Left ventricle myocardium inferior (tissue), 1 donor: ENCODE results near the gene PDE8A. TPM values are rescaled to one million over a fixed set of nuclear protein-coding genes. Genes with fewer than 3 reads are reported as not detected.

Experiments used
- DNase-seq: peaks from one replicate; pipeline ENCODE4 v3.0.0-alpha.2; 2020
- H3K27ac ChIP-seq: fragments of 200-600 bp; replicated peaks from 2 replicates; pipeline ENCODE4 v1.8.0; 2021
- H3K27me3 ChIP-seq: fragments of 200-600 bp; 2 replicates; pipeline ENCODE4 v1.8.0; 2021; ENCODE audit warnings: low read depth
- H3K36me3 ChIP-seq: fragments of 200-600 bp; 2 replicates; pipeline ENCODE4 v1.8.0; 2021
- H3K4me1 ChIP-seq: fragments of 200-600 bp; 2 replicates; pipeline ENCODE4 v1.8.0; 2021
- H3K4me3 ChIP-seq: fragments of 200-600 bp; 2 replicates; pipeline ENCODE4 v1.8.0; 2021; ENCODE audit warnings: mild to moderate bottlenecking, moderate library complexity
- H3K9me3 ChIP-seq: fragments of 200-600 bp; replicated peaks from 2 replicates; pipeline ENCODE4 v1.8.0; 2021
- intact Hi-C: fragments of 100-400 bp; cut with micrococcal nuclease; formaldehyde crosslinking; loops from one replicate; pipeline ENCODE4 v1.11.0; 2022
- total RNA-seq: library from RNA; stranded (reverse); fragmentation: NEBNext Ultra II Directional; extraction: Animal tissue kit (Norgen Biotek cat#: 25700); gene quantifications from one replicate; pipeline ENCODE4 v1.2.1, GENCODE V29; 2021
- TF ChIP-seq, protein P1 (sequence below): fragments of 200-600 bp; IDR thresholded peaks from 2 replicates; pipeline ENCODE4 v1.8.0; 2021; ENCODE audit warnings: antibody characterized with exemption, mild to moderate bottlenecking, borderline replicate concordance
- donor health status: DM: no; HTN: yes; CAD: no; lungs with severe emphysema.

Gene PDE8A
- total RNA-seq, 1 donor from 2014 or later, result 17.8 TPM

DNA sequence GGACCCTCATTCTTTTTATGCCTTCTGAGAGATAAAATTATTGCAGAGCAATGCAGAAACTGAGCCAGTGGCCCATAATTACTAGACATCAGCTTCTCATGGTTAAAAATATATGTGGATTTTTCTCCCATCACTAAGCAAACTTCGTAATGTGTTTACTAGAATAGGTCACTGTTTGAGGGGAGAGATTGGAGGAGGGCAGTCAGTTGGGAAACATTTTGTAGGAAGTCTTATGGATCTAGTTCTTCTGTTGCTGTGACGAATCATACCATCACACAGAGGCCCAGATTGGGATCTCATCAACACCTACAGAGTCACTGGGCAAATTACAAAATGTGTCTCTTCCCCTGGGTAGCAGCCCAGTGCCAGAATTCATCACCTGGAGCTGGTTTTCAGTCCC lies 81.4 kb downstream of the PDE8A start:
- no peak overlapping the region for H3K27ac ChIP-seq
- intact Hi-C loops, result no loop called here
- TF ChIP-seq, protein P1, sequence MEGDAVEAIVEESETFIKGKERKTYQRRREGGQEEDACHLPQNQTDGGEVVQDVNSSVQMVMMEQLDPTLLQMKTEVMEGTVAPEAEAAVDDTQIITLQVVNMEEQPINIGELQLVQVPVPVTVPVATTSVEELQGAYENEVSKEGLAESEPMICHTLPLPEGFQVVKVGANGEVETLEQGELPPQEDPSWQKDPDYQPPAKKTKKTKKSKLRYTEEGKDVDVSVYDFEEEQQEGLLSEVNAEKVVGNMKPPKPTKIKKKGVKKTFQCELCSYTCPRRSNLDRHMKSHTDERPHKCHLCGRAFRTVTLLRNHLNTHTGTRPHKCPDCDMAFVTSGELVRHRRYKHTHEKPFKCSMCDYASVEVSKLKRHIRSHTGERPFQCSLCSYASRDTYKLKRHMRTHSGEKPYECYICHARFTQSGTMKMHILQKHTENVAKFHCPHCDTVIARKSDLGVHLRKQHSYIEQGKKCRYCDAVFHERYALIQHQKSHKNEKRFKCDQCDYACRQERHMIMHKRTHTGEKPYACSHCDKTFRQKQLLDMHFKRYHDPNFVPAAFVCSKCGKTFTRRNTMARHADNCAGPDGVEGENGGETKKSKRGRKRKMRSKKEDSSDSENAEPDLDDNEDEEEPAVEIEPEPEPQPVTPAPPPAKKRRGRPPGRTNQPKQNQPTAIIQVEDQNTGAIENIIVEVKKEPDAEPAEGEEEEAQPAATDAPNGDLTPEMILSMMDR, result no peak
- peaks cover 23% of the 10 kb centered on the region for H3K9me3 ChIP-seq
- H3K4me1 ChIP-seq, result peaks cover 22% of the 10 kb centered on the region
- H3K4me3 ChIP-seq, result no peak overlapping the region
- H3K27me3 ChIP-seq, result no peaks in the 10 kb centered on the region
- no peak for DNase-seq
- peaks cover 12% of the 10 kb centered on the region for H3K36me3 ChIP-seq

DNA sequence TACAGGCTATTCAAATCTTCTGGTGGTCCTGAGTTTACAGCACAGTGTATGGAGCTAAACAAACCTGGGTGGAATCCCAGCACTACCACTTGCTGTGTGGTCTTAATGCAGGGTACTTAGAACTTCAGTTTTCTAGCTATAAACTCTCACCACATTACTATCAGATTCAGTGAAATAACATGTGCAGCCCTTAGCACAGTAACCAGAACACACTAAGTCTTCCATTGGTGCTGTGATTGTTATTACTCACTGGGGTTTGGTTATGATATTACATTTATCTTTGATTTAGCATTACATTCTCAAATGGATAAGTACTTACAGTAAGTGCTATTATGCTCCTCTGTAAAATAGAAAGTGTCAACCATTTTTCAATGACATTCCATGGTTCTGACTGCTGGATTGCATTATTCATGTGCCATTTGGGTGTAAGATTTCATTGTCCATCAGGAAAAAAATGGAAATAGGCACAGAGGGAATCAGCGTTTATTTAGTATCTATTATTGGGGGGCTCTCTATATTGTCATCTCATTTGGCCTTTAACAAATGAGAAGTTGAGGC lies 81.9 kb downstream of the PDE8A start:
- DNase-seq, result no peak
- Histone ChIP-seq H3K4me3 (no peak overlapping the region), H3K27me3 (no peaks in the 10 kb centered on the region), H3K36me3 (peaks cover 13% of the 10 kb centered on the region), H3K27ac (no peak overlapping the region), H3K4me1 (peaks cover 22% of the 10 kb centered on the region), H3K9me3 (peaks cover 23% of the 10 kb centered on the region)
- intact Hi-C loops, result no loop called here
- TF ChIP-seq, protein P1, result no peak

DNA sequence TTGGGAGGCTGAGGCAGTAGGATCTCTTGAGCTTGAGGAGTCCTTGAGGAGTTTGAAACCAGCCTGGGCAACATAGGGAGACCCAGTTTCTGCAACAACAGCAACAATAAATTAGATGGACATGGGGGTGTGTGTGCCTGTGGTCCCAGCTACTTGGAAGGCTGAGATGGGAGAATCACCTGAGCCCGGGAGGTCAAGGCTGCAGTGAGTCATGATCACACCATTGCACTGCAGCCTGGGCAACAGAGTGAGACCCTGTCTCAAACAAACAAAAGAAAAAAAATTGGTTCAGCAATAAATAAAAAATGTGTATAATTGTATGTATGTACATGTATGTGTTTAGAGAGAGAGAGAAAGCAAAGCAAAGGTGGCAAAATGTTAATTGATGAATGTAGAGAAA lies 83.1 kb downstream of the PDE8A start:
- H3K4me1 ChIP-seq, result peaks cover 22% of the 10 kb centered on the region

DNA sequence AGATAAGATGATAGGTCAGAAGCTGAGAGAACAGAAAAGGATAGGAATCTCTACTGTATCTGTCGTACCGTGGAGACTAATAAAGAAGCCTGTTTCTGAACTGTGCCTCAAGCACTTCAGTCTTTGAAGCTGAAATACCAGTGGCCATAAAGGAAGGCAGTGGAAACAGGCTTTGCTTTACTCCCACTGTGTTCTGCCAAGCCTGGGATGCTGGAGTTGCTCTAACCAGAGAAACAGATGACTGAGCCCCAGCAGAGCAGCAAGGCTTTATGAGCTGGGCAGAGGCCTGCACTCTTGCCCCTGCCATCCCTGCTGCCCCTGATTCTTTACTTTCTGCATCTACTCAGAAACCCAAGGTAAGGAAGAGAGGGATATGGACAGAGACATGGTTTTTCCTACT lies 89.4 kb downstream of the PDE8A start:
- TF ChIP-seq, protein P1, result no peak
- intact Hi-C loops, result no loop called here

More for the DNA sequence above, 83.1 kb downstream of the PDE8A start:
- no peak overlapping the region for H3K27ac ChIP-seq
- TF ChIP-seq, protein P1, result no peak
- peaks cover 17% of the 10 kb centered on the region for H3K9me3 ChIP-seq
- DNase-seq, result no peak
- intact Hi-C loops, result no loop called here
- no peak overlapping the region for H3K4me3 ChIP-seq
- H3K27me3 ChIP-seq, result no peaks in the 10 kb centered on the region
- H3K36me3 ChIP-seq, result peaks cover 13% of the 10 kb centered on the region

DNA sequence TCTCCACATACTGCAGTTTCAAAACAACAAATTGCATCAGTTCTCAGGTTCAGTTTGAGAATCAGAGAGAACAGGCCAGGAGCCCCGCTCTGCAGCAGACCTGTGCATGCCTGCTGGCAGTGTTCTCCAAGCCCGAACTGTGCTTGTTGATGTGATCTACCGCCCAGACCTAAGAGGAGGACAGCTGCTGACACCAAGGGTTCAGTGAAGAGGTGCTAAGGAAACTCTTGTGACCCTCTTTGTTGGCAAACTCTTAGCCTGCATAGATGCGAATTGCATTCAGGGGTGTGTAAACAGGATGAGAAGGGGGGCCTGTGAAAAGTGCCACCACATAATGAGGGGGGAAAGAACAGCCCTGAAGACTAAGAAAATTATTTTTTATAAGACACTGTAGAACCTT lies 89.8 kb downstream of the PDE8A start:
- Histone ChIP-seq H3K4me3 (no peak overlapping the region), H3K9me3 (no peaks in the 10 kb centered on the region), H3K36me3 (peaks cover 29% of the 10 kb centered on the region), H3K27ac (no peak overlapping the region), H3K4me1 (no peaks in the 10 kb centered on the region), H3K27me3 (no peaks in the 10 kb centered on the region)
- intact Hi-C loops, result no loop called here
- TF ChIP-seq, protein P1, result no peak
- DNase-seq, result no peak

More for the DNA sequence above, 89.4 kb downstream of the PDE8A start:
- H3K27ac ChIP-seq, result no peak overlapping the region
- no peaks in the 10 kb centered on the region for H3K4me1 ChIP-seq
- H3K9me3 ChIP-seq, result no peaks in the 10 kb centered on the region
- no peak overlapping the region for H3K4me3 ChIP-seq
- no peak for DNase-seq
- H3K27me3 ChIP-seq, result no peaks in the 10 kb centered on the region
- H3K36me3 ChIP-seq, result peaks cover 29% of the 10 kb centered on the region

DNA sequence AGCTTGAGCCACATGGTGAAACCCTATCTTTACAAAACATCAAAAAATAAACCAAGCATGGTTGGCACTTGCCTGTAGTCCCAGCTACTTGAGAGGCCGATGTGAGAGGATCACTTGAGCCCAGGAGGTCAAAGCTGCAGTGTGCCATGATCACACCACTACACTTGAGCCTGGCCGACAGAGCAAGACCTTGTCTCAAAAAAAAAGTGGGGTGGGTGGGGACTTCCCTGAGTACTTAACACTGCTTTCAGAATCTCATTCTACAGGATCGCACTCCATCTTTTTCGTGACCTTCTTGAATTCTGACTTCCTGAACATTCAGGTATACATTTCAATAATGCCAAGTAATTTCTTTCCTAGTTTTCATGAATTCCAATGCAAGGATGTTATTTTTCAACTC lies 91.3 kb downstream of the PDE8A start:
- H3K27ac ChIP-seq, result no peak overlapping the region
- peaks cover 26% of the 10 kb centered on the region for H3K36me3 ChIP-seq
- intact Hi-C loops, result no loop called here
- no peaks in the 10 kb centered on the region for H3K9me3 ChIP-seq
- DNase-seq, result no peak
- no peak overlapping the region for H3K4me3 ChIP-seq
- H3K27me3 ChIP-seq, result no peaks in the 10 kb centered on the region
- no peaks in the 10 kb centered on the region for H3K4me1 ChIP-seq
- TF ChIP-seq, protein P1, result no peak
